ENCODE measurements around the gene POTEJ.
"Not testable (repeated sequence)": the region's sequence is repeated elsewhere in the genome, so short reads cannot be mapped to it uniquely, and the experiment has no call there.

Gene POTEJ

DNA sequence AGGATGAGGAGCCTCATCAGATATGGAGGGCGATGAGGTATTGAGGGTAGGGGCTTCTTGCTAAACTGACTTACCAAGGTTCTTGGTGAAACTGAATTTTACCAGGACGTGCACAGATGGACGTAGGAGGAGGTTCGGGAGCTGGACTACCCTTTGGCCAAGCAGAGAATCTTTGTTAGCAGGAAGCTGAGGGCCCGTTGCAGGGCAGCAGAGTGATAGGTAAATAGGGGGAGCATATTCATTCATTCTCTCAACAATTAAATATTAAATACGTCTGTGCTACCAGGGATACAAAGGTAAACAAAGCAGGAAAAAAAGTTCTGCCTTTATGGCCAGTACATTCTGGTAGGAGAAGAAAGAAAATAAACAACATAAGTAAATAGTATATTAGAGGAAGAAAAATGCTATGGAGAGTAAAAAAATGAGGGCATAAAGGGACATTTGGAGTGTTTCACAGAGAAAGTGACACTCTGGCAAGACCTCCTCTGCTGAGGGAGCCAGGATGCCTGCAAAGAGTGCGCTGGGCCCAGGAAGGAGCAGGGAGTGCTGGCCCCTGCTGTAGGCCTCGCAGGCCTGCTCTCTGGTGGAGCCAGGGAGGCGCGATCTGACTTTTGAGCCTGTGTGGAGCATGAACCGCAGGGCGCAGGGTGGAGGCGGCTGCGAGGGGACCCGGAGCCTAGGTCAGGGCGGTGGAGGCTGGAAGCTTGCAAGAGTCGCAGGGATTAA is 2.8 kb upstream of the POTEJ start:
- not testable (repeated sequence) for DNase-seq (ENCODE audit: low spot score)

DNA sequence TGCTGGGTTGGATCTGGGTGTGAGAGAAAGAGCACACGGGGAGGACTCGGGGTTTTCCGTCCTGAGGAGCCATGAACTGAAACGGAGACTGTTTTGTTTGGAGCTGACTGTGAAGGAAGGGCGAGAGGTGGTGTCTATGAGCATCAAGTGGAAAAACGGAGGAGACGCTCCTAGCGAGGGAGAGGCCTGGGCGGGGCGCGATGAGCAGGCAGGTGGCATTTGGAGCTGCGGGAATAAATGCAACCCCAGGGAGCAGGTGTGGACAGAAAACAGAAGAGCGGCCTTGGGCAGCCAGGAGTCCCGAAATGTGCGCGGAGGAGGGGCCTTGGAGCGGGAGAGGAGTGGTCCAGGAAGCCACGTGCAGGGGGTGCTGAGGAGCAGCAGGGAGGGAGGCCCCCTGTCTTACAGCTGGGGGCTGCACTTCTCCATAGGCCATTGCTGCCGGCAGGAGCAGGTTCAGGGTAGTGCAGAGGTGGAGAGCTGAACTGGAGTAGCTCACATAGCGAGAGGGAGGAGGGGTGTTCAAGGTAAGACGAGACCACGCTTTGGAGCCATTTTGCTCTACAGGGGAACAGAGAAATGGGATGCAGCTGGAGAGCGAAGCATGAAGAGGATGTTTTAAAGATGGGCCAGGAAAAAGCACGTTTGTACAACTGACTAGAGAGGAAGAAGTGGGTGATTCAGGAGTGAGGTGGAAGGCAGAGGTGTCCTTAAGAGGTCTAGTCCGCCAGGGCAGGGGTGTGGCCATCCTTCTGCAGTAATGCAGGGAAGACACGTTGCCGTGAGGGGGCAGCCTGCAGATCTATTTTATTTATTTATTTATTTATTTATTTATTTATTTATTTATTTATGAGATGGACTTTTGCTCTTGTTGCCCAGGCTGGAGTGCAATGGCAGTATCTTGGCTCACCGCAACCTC is 2.0 kb upstream of the POTEJ start:
- not testable (repeated sequence) for DNase-seq (ENCODE audit: low spot score)

DNA sequence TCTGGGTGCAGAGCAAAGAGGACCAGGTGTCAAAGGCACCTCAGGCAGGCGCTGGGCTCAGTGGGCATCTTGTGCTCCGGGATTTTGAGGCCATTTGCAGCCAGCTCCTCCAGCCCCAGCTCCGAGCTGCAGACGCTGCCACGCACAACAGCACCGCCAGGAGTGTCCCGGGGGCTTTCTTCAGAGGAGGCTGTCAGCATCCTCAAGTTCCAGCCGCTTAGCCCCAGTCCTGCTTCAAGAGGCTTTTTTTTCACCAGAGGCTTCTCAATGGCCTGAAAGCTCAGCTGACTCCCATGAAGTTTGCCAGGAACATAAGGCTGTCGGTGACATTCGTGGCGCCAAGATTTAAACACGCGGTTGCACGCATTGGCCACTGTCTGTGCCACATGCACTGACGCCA is 754 bp upstream of the POTEJ start:
- DNase-seq (ENCODE audit: low spot score): not testable (repeated sequence)

DNA sequence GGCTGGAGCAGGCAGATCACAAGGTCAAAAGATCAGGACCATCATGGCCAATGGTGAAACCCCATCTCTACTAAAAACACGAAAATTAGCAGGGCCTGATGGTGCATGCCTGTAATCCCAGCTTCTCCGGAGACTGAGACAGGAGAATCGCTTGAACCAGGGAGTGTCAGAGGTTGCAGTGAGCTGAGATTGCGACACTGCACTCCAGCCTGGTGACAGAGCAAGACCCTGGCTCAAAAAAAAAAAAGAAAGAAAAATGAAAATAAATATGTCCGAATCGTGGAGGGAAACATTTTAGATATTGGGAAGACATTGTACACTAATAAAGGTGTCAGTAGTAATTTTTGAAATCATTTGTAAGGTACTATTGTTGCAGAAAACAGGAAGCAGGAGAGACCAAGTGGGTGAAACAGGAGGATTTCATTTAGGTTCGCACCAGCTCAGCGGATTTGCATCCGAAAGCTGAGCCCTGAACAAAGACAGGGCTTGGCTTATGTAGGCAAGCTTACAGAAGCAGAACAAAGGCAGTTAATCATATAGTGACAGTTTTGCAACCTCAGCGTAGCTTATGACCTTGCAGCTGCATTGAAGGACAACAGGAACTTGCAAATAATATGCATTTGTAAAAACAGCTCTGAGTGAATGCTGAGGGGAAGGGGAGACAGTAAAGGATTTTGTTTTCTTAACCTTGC is 17.7 kb downstream of the POTEJ start:
- DNase-seq (ENCODE audit: low spot score): not testable (repeated sequence)

DNA sequence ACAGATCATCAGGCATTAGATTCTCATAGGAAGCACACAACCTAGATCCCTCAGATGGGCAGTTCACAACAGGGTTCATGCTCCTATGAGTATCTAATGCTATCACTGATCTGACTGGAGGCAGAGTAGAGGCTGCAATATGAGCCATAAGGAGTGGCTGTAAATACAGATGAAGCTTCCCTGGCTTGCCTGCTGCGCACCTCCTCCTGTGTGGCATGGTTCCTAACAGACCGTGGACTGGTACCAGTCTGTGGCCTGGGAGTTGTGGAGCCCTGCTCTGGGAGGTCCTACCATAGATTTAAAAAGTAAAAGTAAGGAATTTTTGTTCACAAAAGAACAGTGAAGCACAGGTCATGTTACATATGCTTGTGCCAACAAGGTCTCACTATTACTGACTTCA is 27.7 kb downstream of the POTEJ start:
- DNase-seq (ENCODE audit: low spot score): not testable (repeated sequence)

DNA sequence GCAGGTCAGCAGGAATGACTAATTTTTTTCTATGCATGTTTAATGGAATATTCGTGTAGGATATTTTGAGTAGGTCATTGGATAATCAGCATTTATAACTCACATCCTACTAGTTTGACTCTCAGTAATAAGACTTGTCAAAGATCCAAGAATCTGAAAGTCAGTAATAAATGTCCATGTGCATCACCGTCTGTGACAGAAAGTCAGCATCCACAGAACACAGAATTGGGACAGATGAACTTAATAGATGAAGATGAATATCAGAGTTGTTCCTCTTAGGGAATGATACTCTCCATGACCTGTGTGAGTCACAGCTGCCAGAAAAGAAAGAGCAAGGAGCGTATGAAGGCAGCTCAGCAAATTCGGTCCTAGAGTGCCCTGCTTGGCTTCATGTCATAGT is 30.4 kb downstream of the POTEJ start:
- DNase-seq (ENCODE audit: low spot score): not testable (repeated sequence)

DNA sequence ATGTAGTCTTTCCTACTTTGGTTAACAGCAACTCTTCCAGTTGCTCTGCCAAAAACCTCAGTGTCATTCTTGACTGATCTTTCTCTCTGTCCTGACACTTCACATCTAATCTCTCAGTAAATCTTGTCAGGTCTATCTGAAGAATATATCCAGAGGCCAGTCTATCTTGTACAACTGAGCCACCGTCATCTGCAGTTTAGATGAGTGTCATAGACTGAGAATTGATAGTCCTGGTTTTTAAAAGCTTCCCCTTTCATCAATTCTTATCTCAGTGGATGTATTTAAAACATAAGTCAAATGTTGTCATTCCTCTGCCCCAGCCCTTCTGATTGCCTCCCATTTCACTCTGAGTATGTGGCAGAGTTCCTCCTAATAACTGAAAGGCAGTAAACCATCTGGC is 38.0 kb downstream of the POTEJ start:
- not testable (repeated sequence) for DNase-seq (ENCODE audit: low spot score)

DNA sequence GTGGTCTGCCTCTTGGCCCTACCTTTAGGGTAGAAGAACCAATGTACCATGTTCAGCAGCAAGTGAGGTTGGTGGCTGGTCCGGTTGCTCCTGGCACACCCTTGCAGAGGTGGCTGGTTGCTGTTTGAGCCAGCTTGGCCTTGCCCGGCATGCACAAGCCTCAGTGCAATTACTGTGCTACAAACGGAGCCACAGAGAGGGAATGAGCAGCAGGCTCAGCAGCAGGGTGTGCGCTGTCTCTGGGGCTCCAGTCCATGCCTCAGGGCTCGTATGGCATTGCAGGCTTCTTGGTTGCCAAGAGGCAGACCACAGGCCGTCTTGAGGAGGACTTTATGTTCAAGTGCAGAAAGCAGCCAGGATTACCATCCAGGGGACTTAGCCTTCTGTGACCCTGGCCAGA is 53.3 kb downstream of the POTEJ start:
- not testable (repeated sequence) for DNase-seq (ENCODE audit: low spot score)

DNA sequence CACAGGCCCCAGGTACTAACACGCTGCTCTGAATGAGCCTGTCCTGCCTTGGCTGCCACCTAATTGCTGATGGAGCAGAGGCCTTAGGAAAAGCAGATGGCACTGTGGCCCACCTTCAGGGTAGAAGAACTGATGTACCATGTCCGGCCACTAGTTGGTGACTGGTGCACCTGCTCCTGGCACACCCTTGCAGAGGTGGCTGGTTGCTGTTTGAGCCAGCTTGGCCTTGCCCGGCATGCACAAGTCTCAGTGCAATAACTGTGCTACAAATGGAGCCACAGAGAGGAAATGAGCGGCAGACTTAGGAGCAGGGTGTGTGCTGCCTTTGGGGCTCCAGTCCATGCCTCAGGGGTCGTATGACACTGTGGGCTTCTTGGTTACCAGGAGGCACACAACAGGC is 54.4 kb downstream of the POTEJ start:
- not testable (repeated sequence) for DNase-seq (ENCODE audit: low spot score)

DNA sequence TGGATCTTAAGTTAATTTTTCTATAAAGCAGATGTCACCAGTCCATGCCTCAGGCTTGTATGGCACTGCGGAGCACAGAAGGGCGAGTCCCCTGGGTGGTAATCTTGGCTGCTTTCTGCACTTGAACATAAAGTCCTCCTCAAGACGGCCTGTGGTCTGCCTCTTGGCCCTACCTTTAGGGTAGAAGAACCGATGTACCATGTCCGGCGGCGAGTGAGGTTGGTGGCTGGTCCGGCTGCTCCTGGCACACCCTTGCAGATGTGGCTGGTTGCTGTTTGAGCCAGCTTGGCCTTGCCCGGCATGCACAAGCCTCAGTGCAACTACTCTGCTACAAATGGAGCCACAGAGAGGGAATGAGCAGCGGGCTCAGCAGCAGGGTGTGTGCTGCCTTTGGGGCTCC is 56.3 kb downstream of the POTEJ start:
- DNase-seq (ENCODE audit: low spot score): not testable (repeated sequence)

DNA sequence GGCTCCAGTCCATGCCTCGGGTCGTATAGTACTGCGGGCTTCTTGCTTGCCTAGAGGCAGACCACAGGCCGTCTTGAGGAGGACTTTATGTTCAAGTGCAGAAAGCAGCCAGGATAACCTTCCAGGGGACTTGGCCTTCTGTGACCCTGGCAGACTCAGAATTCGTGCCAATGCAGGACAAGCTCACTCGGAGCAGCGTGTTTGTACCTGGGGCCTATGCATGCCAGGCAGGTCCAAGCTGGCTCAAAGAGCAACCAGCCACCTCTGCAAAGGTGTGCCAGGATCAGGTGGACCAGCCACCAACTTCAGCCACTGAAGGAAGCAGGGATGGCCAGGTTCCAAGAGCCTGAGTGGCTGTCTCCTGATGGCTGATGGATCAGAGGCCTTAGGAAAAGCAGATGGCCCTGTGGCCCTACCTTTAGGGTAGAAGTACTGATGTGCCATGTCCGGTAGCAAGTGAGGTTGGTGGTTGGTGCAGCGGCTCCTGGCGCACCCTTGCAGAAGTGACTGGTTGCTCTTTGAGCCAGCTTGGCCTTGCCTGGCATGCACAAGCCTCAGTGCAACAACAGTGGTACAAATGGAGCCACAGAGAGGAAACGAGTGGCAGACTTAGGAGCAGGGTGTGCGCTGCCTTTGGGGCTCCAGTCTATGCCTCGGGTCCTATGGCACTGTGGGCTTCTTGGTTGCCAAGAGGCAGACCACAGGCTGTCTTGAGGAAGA is 58.9 kb downstream of the POTEJ start:
- not testable (repeated sequence) for DNase-seq (ENCODE audit: low spot score)

DNA sequence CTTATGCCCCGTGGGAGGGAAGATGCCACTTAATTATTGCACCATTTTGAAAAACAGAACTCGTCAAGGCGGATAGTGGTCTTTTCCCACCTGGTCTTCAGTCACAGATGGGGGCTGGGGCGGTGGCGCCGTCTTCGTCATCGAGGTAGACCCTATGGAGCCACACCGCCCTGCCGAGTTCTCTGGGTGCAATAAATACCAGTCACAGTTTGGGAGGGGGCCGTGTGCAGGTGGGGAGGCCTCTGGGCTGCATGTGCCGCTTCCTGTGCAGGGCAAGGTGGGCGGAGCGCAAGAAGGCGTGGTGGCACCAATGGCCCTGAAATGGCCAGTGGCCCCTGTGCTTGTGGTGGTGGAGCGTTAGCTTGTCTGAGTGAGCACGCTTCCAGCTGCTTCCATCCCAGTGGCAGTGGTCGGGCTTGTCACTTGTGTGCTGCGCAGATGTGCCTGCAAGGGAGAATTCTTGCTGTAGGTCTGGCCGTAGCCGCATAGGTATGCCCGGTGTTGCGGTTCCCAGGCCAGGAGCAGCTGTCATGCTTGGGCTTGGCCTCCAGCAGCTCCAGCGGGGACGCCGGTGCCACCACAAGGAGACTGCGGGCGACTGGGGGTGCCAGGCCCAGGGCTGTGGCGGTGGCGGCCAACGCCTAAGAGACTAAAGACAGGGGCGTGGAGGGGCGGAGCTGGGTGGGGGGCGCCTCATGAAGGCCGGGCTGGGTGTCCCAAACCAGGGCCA is 81.0 kb downstream of the POTEJ start:
- DNase-seq (ENCODE audit: low spot score): not testable (repeated sequence)

DNA sequence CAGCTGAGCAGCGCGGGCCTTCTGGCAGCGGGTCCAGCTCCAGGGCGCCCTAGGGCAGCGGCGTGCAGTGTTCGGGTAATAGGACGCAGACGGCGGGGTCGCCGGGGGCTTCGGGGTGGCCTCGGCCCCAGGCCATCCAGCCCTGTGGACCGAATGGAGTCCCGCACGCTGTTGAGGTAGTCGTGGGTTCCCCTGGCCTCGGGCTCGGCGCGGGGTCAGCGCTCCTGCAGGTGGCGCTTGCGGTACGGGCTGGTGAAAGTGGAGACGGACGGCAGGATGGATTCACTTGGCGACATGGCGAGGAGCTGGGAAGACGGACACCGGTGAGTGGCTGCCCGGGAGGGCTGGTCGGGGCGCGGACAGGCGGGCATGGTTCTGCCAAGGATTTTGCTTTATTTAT is 82.2 kb downstream of the POTEJ start:
- peak; percentile 28 for DNase-seq (ENCODE audit: low spot score)

DNA sequence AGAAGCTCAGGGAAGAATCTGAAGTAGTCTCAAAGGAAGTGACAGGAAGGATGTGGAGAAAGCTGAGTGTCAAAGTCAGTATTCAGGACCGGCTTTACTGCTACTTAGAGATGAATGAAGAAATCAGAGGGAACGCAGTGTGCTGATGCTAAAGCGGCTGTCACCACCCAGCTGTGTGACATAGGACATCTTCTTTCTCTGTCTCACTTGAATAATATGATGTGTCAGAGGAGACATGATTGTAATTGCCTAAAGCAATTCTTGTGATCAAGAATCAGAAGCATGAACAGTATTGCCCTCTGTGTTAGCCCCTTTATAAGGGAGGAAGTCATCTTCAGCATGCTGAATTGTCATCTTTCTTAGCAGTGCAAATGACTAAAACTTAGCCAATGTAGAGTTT is 92.0 kb downstream of the POTEJ start:
- not testable (repeated sequence) for DNase-seq (ENCODE audit: low spot score)

All from HuH-7 (cell line).